ENCODE measurements around the gene TBL1Y.

The TBL1Y gene

DNA sequence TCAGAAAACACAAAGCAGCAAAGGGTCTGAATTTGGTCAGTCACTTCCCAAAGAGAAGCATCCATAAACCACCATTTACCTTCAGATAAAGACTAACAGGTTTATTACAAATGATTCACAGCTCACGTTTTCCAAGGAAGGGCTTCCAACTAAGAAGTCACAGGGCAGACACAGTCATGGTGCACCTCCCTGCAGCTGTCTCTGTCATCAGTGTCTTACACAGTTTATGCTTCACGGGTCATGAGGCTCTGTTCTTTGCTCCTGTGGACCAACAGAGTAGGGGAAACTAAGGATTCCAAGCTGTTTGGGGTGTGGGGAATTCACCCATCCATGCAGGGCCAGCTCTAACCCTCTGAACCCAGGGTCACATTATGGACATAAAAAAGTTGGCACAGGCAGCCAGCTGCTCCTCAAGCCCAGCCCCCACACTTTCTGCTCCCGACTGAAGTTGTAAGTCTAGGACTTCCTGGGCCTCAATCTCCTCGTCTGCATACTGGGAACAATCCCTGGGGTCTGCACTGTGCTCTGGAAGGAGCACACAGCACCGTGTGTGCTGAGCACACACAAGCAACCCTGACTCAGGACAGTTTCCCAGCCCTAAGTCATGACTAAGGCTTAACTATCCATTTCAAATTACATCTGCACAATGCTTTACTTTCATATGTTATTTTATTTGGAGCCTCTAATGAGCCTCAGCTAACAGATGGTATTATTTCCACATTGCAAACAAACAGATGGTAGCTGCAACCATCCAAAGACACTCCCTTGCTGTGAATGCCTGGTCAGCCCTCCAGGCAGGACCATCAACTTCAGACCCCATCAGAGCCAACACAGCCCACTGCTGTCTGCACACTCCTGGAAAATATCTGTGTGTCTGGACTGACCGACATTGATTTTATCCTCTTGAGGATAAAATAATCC is 214.9 kb downstream of the TBL1Y start:
- no peaks in the 10 kb centered on the region for H3K79me2 ChIP-seq (ENCODE audit: control insufficient read depth, insufficient read depth, low read length, unreplicated experiment)
- no peaks in the 10 kb centered on the region for H3K36me3 ChIP-seq (ENCODE audit: insufficient read depth, low read length)
- no peak overlapping the region for H3K4me3 ChIP-seq (ENCODE audit: low read depth, low read length)
- no peaks in the 10 kb centered on the region for H3K27me3 ChIP-seq (ENCODE audit: insufficient read depth, low read length)
- no peaks in the 10 kb centered on the region for H3K4me1 ChIP-seq (ENCODE audit: control insufficient read depth, insufficient read depth, low read length, unreplicated experiment)
- no peak overlapping the region for H3K27ac ChIP-seq (ENCODE audit: low read depth, low read length)
- no peak overlapping the region for H2AFZ ChIP-seq (ENCODE audit: low read length, unreplicated experiment)

DNA sequence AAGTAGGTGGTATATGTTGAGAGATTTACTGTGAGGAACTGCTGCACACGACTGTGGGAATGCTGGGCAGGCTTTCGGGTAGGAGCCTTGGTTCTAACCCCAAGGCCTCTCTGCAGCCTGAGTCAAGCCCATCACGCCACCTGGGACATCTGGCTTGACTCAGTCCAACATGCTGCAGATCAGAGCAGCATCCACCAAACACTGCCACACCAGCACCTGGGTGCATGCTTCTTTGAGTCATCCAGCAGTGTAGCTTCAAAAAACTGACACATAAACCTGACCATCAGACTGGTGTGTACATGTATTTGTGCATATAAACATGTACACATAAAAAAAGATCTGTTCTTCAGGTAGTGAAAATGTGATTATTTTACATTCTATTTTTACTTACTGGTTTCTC is 217.7 kb downstream of the TBL1Y start:
- Histone ChIP-seq H3K4me3 (ENCODE audit: low read depth, low read length) (no peak overlapping the region), H3K79me2 (ENCODE audit: control insufficient read depth, insufficient read depth, low read length, unreplicated experiment) (no peaks in the 10 kb centered on the region), H3K4me1 (ENCODE audit: control insufficient read depth, insufficient read depth, low read length, unreplicated experiment) (no peaks in the 10 kb centered on the region), H3K27ac (ENCODE audit: low read depth, low read length) (no peak overlapping the region), H3K27me3 (ENCODE audit: insufficient read depth, low read length) (no peaks in the 10 kb centered on the region), H2AFZ (ENCODE audit: low read length, unreplicated experiment) (no peak overlapping the region), H3K36me3 (ENCODE audit: insufficient read depth, low read length) (no peaks in the 10 kb centered on the region)

All from ACC112 (cell line).